Upper lobe of right lung (tissue), 1 donor: ENCODE results near the gene INSC. TPM values are rescaled to one million over a fixed set of nuclear protein-coding genes. Genes with fewer than 3 reads are reported as not detected.

Source experiments
- ATAC-seq: fragments of 200-7000 bp; cut with Tn5 transposase; one replicate; pipeline ENCODE4 v1.9.1; 2020; ENCODE audit warnings: mild to moderate bottlenecking, moderate library complexity
- DNase-seq: peaks from one replicate; pipeline ENCODE4 v3.0.0-alpha.2; 2020
- H3K27ac ChIP-seq: fragments of 200-600 bp; one replicate; pipeline ENCODE4 v1.8.0; 2022
- H3K27me3 ChIP-seq: fragments of 200-600 bp; one replicate; pipeline ENCODE4 v1.8.0; 2022; ENCODE audit warnings: mild to moderate bottlenecking
- H3K36me3 ChIP-seq: fragments of 200-600 bp; one replicate; pipeline ENCODE4 v1.8.0; 2022
- H3K4me1 ChIP-seq: fragments of 200-600 bp; one replicate; pipeline ENCODE4 v1.8.0; 2022
- H3K4me3 ChIP-seq: fragments of 200-600 bp; one replicate; pipeline ENCODE4 v1.8.0; 2022; ENCODE audit warnings: mild to moderate bottlenecking
- H3K9me3 ChIP-seq: fragments of 200-600 bp; one replicate; pipeline ENCODE4 v1.8.0; 2022
- intact Hi-C: fragments of 100-400 bp; cut with DNase I; formaldehyde crosslinking; loops from one replicate; pipeline ENCODE4 v1.11.0; 2022
- total RNA-seq: library from RNA; stranded (reverse); fragmentation: NEBNext Ultra II Directional; extraction: Animal tissue kit (Norgen Biotek cat#: 25700); gene quantifications from one replicate; pipeline ENCODE4 v1.2.1, GENCODE V29; 2021
- TF ChIP-seq, protein P1 (sequence below): fragments of 200-600 bp; IDR thresholded peaks from one replicate; pipeline ENCODE4 v1.8.0; 2022; ENCODE audit warnings: antibody characterized with exemption
- donor health status: DM: no; HTN: yes; CAD: no; lungs with severe emphysema.

Gene INSC
- total RNA-seq, 1 donor from 2014 or later: 0.96 TPM

DNA sequence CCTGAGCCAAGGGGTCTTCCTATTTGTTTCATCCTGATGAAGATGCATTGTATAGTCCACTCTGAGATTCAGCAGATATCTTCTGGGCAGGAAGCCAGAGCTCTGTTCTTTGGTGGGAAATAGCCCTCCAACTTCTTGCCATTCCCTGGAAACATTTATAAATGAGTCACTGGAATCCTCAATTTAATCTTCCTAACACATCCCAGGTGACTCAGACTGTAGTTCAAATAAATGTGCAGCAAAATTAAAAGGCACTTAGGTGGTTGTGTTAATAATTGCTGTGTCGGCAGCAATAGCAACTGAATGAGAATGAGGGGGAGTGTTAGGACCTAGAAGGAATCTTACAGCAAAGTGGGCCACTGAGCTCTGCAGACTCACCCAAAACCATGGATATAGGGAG lies 108.6 kb downstream of the INSC start:
- intact Hi-C loops: no loop called here
- ATAC-seq (no peak), DNase-seq (no peak)
- Histone ChIP-seq H3K27me3 (no peaks in the 10 kb centered on the region), H3K9me3 (no peaks in the 10 kb centered on the region), H3K4me3 (no peak overlapping the region), H3K36me3 (no peaks in the 10 kb centered on the region), H3K4me1 (no peaks in the 10 kb centered on the region), H3K27ac (no peak overlapping the region)
- TF ChIP-seq, protein P1, sequence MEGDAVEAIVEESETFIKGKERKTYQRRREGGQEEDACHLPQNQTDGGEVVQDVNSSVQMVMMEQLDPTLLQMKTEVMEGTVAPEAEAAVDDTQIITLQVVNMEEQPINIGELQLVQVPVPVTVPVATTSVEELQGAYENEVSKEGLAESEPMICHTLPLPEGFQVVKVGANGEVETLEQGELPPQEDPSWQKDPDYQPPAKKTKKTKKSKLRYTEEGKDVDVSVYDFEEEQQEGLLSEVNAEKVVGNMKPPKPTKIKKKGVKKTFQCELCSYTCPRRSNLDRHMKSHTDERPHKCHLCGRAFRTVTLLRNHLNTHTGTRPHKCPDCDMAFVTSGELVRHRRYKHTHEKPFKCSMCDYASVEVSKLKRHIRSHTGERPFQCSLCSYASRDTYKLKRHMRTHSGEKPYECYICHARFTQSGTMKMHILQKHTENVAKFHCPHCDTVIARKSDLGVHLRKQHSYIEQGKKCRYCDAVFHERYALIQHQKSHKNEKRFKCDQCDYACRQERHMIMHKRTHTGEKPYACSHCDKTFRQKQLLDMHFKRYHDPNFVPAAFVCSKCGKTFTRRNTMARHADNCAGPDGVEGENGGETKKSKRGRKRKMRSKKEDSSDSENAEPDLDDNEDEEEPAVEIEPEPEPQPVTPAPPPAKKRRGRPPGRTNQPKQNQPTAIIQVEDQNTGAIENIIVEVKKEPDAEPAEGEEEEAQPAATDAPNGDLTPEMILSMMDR: no peak

DNA sequence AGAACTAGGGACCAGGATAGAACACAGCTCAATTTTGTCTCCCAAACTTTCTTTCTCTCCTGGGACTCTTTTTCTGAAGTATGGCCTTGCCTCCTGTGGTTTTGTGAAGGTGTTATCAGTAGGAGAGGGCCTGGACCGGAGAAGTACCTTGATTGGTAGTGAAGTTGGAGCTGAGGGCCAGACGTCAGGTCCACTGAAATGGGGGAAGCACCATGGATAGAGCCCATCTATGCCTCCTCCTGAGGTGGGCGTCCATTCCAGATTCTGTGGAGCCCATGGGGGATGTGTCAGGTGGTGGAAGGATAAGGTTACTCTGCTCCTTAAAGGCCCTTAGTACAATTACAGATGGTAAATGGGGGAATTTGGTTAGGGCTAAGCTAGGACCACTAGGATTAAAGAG lies 109.7 kb downstream of the INSC start:
- ATAC-seq: no peak
- TF ChIP-seq, protein P1: no peak
- intact Hi-C loops: no loop called here
- H3K4me3 ChIP-seq: no peak overlapping the region
- no peaks in the 10 kb centered on the region for H3K27me3 ChIP-seq
- no peaks in the 10 kb centered on the region for H3K4me1 ChIP-seq
- no peak overlapping the region for H3K27ac ChIP-seq
- H3K36me3 ChIP-seq: no peaks in the 10 kb centered on the region
- H3K9me3 ChIP-seq: no peaks in the 10 kb centered on the region
- no peak for DNase-seq

DNA sequence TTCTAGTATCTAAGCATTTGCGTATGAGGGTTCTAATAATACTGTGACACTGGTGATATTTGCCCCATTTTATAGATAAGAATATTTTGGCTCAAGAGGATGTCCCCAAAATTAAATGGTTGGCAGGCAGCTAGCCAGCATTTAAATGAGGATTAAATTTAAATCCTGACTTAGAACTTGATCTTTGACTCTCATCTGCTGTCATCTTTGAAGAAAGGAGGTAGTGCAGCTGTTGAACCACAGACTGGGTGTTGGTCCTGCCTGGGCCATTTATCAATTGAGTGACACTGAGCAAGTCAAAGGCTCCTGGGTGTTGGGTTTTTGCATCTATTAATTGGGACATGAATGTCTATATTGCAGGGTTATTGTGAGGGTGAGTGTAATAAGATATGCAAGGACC lies 112.3 kb downstream of the INSC start:
- H3K27me3 ChIP-seq: no peaks in the 10 kb centered on the region
- no peaks in the 10 kb centered on the region for H3K4me1 ChIP-seq
- H3K4me3 ChIP-seq: no peak overlapping the region
- no peaks in the 10 kb centered on the region for H3K36me3 ChIP-seq
- no peaks in the 10 kb centered on the region for H3K9me3 ChIP-seq
- DNase-seq (no peak), ATAC-seq (no peak)
- TF ChIP-seq, protein P1: no peak
- H3K27ac ChIP-seq: no peak overlapping the region
- intact Hi-C loops: no loop called here

DNA sequence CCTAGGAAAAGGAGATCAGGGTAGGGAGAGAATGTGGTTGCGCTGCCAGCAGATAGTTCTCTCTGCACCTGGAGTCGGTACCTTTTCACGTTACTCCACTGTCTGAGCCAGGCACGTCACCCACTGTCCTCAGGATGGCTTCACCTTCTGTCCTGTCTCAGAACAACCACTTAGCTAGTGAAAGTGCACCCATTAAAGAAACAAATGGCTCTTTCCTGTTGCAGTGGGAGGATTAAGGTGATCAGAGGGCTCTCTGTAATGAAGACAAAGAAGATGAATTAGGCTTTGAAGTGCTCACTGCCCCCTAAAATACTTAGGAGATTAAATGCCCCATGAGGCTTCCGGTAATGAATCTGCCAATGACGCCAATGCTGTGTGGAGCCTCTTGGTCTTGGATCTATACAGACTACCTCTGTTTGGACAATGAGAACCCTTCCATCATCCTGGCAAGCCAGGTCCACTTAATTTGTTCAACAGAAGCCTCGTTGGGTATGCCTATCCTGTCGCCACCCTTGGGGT lies 113.7 kb downstream of the INSC start:
- DNase-seq (no peak), ATAC-seq (no peak)
- H3K27me3 ChIP-seq: no peaks in the 10 kb centered on the region
- no peaks in the 10 kb centered on the region for H3K4me1 ChIP-seq
- intact Hi-C loops: no loop called here
- no peaks in the 10 kb centered on the region for H3K9me3 ChIP-seq
- H3K4me3 ChIP-seq: no peak overlapping the region
- TF ChIP-seq, protein P1: no peak
- no peak overlapping the region for H3K27ac ChIP-seq
- no peaks in the 10 kb centered on the region for H3K36me3 ChIP-seq

DNA sequence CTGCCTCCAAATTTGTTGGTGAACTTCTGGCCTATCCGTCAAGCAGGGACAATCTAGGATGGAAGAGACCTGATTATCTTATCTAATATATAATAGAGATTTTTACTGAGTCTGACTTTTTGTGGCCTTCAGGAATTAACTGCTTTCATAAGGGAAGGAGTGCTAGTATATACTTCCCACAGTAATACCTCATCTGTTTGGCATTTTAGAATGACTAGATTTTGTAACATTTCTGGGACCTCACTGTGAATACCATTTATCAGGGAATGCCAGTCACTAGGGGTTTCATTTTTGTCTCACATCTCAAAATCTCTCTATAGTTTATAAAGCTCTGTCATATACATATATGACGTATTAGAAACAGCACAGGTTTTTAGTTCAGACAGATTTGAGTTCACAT lies 114.3 kb downstream of the INSC start:
- ATAC-seq: no peak
- Histone ChIP-seq H3K36me3 (no peaks in the 10 kb centered on the region), H3K4me3 (no peak overlapping the region), H3K27ac (no peak overlapping the region), H3K9me3 (no peaks in the 10 kb centered on the region), H3K27me3 (no peaks in the 10 kb centered on the region), H3K4me1 (no peaks in the 10 kb centered on the region)
- DNase-seq: no peak
- TF ChIP-seq, protein P1: no peak
- intact Hi-C loops: no loop called here

DNA sequence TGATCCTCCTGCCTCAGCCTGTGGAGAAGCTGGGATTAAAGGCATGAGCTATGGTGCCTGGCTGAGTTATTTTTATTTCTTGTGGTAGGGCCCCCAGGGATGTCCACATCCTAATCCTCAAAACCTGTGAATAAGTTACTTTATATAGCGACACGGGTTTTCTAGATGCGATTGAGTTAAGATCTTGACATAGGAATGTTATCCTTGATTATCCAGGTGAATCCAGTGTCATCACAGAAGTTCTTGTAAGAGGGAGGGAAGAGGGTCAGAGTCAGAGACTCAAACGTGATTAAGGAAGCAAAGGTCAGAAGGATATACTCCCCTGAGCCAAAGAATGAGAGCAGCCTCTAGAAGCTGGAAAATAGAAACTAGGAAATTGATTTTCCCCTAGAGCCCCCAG lies 117.8 kb downstream of the INSC start:
- ATAC-seq: no peak

More for the DNA sequence above, 117.8 kb downstream of the INSC start:
- H3K36me3 ChIP-seq: no peaks in the 10 kb centered on the region
- H3K9me3 ChIP-seq: no peaks in the 10 kb centered on the region
- intact Hi-C loops: no loop called here
- H3K27me3 ChIP-seq: no peaks in the 10 kb centered on the region
- no peaks in the 10 kb centered on the region for H3K4me1 ChIP-seq
- DNase-seq: no peak
- H3K4me3 ChIP-seq: no peak overlapping the region
- TF ChIP-seq, protein P1: no peak
- no peak overlapping the region for H3K27ac ChIP-seq
